Lower leg skin (tissue), 3 donors: ENCODE data around the gene PLD1.

Experiments
- CTCF ChIP-seq, 3 donors: fragments of 450-650 bp; IDR thresholded peaks; one replicate each; pipeline ENCODE4 v1.5.1; 2016; ENCODE audit warnings: antibody characterized with exemption in 3 of 3, mild to moderate bottlenecking in 3 of 3, moderate library complexity in 2 of 3
- POLR2A ChIP-seq, 2 donors: fragments of 450-650 bp; IDR thresholded peaks; one replicate each; pipeline ENCODE4 v1.6.1; 2016 to 2017; ENCODE audit warnings: antibody characterized with exemption in 2 of 2, mild to moderate bottlenecking in 1 of 2, moderate library complexity in 1 of 2

- TF ChIP-seq POLR2A (IDR thresholded peaks at IDR 0.05) (no peak), CTCF (IDR thresholded peaks at IDR 0.05) (no peak)
Measured at GRCh38 chr3:171557173-171557572, 253.1 kb downstream of the PLD1 start.
